ENCODE data around the gene RHD. TPM values are rescaled to one million over a fixed set of nuclear protein-coding genes. Genes with fewer than 3 reads are reported as not detected.

The RHD gene
- total and polyA plus RNA-seq, 2 of the 4 experiments (the other 2 are of a cell fraction) = not detected

DNA sequence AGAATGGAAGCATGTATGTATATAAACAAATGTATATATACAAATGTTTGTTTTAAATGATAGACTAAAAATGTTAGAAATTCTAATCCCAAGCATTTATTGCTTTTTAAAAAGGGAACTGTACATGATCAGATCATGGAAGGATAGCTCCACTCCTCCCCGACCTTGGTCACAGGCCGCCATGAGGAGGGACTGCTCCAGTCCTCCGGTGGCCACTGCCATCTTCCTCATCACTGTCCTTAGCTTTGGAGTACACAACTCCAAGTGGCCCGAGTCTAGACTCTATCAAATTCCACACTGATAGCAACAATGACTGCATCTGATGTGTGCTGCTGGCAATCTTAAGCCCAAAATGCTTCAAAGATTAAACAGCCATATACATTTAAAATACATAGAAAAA is 49.7 kb upstream of the RHD start:
- Histone ChIP-seq H2AK5ac (ENCODE audit: low read depth, low read length) (no peak overlapping the region), H3K4ac (ENCODE audit: low read depth, low read length) (no peak overlapping the region), H4K91ac (ENCODE audit: insufficient read depth, low read depth, low read length) (no peak overlapping the region), H3K18ac (ENCODE audit: low read depth, low read length) (no peak overlapping the region), H3K4me3 (ENCODE audit: insufficient read depth, low read depth, low read length) (no peak overlapping the region), H2BK20ac (ENCODE audit: low read depth, low read length) (no peak overlapping the region), H3K36me3 (ENCODE audit: control insufficient read depth, insufficient read depth, low read length) (peaks cover 36% of the 10 kb centered on the region), H3K56ac (ENCODE audit: extremely low read depth, insufficient read depth, low read length) (no peak overlapping the region), H3K9me1 (ENCODE audit: insufficient read depth, low read length) (no peaks in the 10 kb centered on the region), H2AFZ (replicated peaks; ENCODE audit: low read length, poor library complexity) (no peak overlapping the region), H2BK5ac (ENCODE audit: low read depth, low read length, poor library complexity, severe bottlenecking) (no peak overlapping the region), H2BK15ac (ENCODE audit: low read depth, low read length) (no peak overlapping the region), H3K27me3 (ENCODE audit: control insufficient read depth, insufficient read depth, low read length) (no peaks in the 10 kb centered on the region), H4K5ac (ENCODE audit: low read depth, low read length) (no peak overlapping the region), H3K9ac (ENCODE audit: low read depth, low read length) (no peak overlapping the region), H4K20me1 (ENCODE audit: insufficient read depth, low read length) (no peaks in the 10 kb centered on the region), H3K14ac (replicated peaks; ENCODE audit: low read depth, low read length) (no peak overlapping the region), H3K4me2 (ENCODE audit: low read depth, low read length) (no peak overlapping the region), H3K23ac (ENCODE audit: low read depth, low read length) (no peak overlapping the region), H3K79me1 (ENCODE audit: low read depth in 1 of 2, low read length in 2 of 2) (peaks cover 0 to 7% of the 10 kb centered on the region in 2 experiments; a peak in 1 of 4 replicates), H3K27ac (ENCODE audit: insufficient read depth, low read length) (no peak overlapping the region), H2AK9ac (replicated peaks; ENCODE audit: low read depth, low read length, poor library complexity) (no peak overlapping the region), H3K4me1 (ENCODE audit: control insufficient read depth, insufficient read depth, low read length) (no peaks in the 10 kb centered on the region), H4K8ac (ENCODE audit: low read depth in 2 of 2, low read length in 2 of 2) (no peak overlapping the region), H3K9me3 (ENCODE audit: control insufficient read depth, insufficient read depth, low read length) (no peaks in the 10 kb centered on the region), H2BK120ac (ENCODE audit: low read depth, low read length) (no peak overlapping the region)
- no peak for TF ChIP-seq MAZ (IDR thresholded peaks at IDR 0.05; ENCODE audit: borderline replicate concordance, low read depth, low read length)
- TF ChIP-seq CEBPB (IDR thresholded peaks at IDR 0.05; ENCODE audit: low read depth, low read length) = no peak
- TF ChIP-seq POLR2A (IDR thresholded peaks at IDR 0.05; ENCODE audit: low read depth, low read length) = no peak
- TF ChIP-seq CHD1 (IDR thresholded peaks at IDR 0.05; ENCODE audit: low read depth, low read length) = no peak
- no peak for TF ChIP-seq NFE2L2 (IDR thresholded peaks at IDR 0.05; ENCODE audit: low read depth, low read length)
- TF ChIP-seq RFX5 (IDR thresholded peaks at IDR 0.05; ENCODE audit: low read depth, low read length) = no peak
- no peak for TF ChIP-seq SMC3 (IDR thresholded peaks at IDR 0.05; ENCODE audit: low read depth, low read length)
- TF ChIP-seq, protein P1, sequence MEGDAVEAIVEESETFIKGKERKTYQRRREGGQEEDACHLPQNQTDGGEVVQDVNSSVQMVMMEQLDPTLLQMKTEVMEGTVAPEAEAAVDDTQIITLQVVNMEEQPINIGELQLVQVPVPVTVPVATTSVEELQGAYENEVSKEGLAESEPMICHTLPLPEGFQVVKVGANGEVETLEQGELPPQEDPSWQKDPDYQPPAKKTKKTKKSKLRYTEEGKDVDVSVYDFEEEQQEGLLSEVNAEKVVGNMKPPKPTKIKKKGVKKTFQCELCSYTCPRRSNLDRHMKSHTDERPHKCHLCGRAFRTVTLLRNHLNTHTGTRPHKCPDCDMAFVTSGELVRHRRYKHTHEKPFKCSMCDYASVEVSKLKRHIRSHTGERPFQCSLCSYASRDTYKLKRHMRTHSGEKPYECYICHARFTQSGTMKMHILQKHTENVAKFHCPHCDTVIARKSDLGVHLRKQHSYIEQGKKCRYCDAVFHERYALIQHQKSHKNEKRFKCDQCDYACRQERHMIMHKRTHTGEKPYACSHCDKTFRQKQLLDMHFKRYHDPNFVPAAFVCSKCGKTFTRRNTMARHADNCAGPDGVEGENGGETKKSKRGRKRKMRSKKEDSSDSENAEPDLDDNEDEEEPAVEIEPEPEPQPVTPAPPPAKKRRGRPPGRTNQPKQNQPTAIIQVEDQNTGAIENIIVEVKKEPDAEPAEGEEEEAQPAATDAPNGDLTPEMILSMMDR (conservative IDR thresholded peaks at IDR 0.05; ENCODE audit: low read depth, low read length) = no peak
- BruUV-seq (replicated peaks) = no TSS peak
- intact Hi-C loops (cut with micrococcal nuclease) (loop anchor here (10.0 kb wide), 1 partner anchor 578 kb away; the partner anchor contains the start of gene SRRM1), in situ Hi-C loops (cut with MboI; ENCODE audit: low sequenced_read_pairs) (no loop called here), dilution Hi-C loops (cut with HindIII; ENCODE audit: low sequenced_read_pairs, unreplicated experiment) (loop anchor here (25.0 kb wide), 1 partner anchor 560 kb away; no protein-coding TSS in a partner anchor)
- WGBS, 2 experiments (ENCODE audit: extremely low coverage in 2 of 2, insufficient read length in 1 of 2) = 100% methylated on average over 1 of the region's 4 CpGs; no CpG with 5 or more reads in 1 of the 2 experiments
- ChIA-PET CTCF (no interaction called here), POLR2A (ENCODE audit: unreplicated experiment) (no interaction called here)
- ATAC-seq (ENCODE audit: low read depth) (no peak), DNase-seq (no peak)

All from IMR-90 (cell line).